ENCODE results near the gene EXOC4. TPM values are rescaled to one million over a fixed set of nuclear protein-coding genes. Genes with fewer than 3 reads are reported as not detected.

EXOC4 gene
- total RNA-seq, 1 experiment from 2014 or later: 75.8 TPM

- Histone ChIP-seq H3K27ac (ENCODE audit: insufficient read length, low read depth, low read length) (no peak overlapping the region), H4K20me1 (ENCODE audit: control insufficient read depth, insufficient read depth, insufficient read length) (no peaks in the 10 kb centered on the region), H3K9ac (ENCODE audit: extremely low read depth, insufficient read length, low read length) (no peak overlapping the region), H4K8ac (replicated peaks; ENCODE audit: insufficient read length, low read depth, low read length) (no peak overlapping the region), H2AK5ac (ENCODE audit: insufficient read length, low read length) (no peak overlapping the region), H2BK15ac (ENCODE audit: low read depth, low read length) (no peak overlapping the region), H3K9me3 (ENCODE audit: control insufficient read depth, low read depth, low read length) (no peaks in the 10 kb centered on the region), H3T11ph (ENCODE audit: low read length) (no peak overlapping the region), H3K4me1 (ENCODE audit: insufficient read depth, low read length) (no peaks in the 10 kb centered on the region), H3K56ac (ENCODE audit: insufficient read length, low read depth, low read length) (no peak overlapping the region), H3K23ac (ENCODE audit: insufficient read length, low read depth, low read length) (no peak overlapping the region), H2BK120ac (ENCODE audit: low read depth, low read length, poor library complexity, severe bottlenecking) (no peak overlapping the region), H4K91ac (ENCODE audit: insufficient read length, low read depth, low read length) (no peak overlapping the region), H2BK5ac (ENCODE audit: insufficient read length, low read length) (no peak overlapping the region), H3K4ac (ENCODE audit: low read depth, low read length) (no peak overlapping the region), H2BK12ac (ENCODE audit: insufficient read length, low read depth, low read length) (no peak overlapping the region), H3K79me2 (ENCODE audit: insufficient read depth, low read length) (no peaks in the 10 kb centered on the region), H3K4me2 (ENCODE audit: insufficient read depth, insufficient read length, low read length) (no peak overlapping the region), H3K23me2 (ENCODE audit: insufficient read length, low read depth, low read length, poor library complexity, severe bottlenecking) (no peaks in the 10 kb centered on the region), H3K27me3 (ENCODE audit: insufficient read depth, low read length) (no peaks in the 10 kb centered on the region), H2AFZ (ENCODE audit: low read length) (no peak overlapping the region), H4K5ac (ENCODE audit: insufficient read length, low read depth, low read length) (no peak overlapping the region), H3K14ac (ENCODE audit: insufficient read depth, low read length) (no peak overlapping the region), H3K79me1 (ENCODE audit: insufficient read depth, low read depth, low read length, poor library complexity, severe bottlenecking) (no peaks in the 10 kb centered on the region), H2BK20ac (ENCODE audit: low read depth, low read length, poor library complexity, severe bottlenecking) (no peak overlapping the region), H3K18ac (ENCODE audit: insufficient read length, low read depth, low read length) (no peak overlapping the region)
- Mint-ChIP-seq H3K27ac (0 out of 7 replicates have a peak overlapping the region, but pooled peaks of 1 of the 3 experiments have one; percentile 33), H3K36me3 (ENCODE audit: insufficient read depth in 1 of 3, low read depth in 3 of 3) (peaks cover 0 to 2% (median 2%) of the 10 kb centered on the region in 3 experiments; a peak in 2 of 7 replicates), H3K9me3 (no peaks in the 10 kb centered on the region), H3K27me3 (ENCODE audit: low read depth) (no peaks in the 10 kb centered on the region), H3K4me3 (no peak overlapping the region), H3K4me1 (no peaks in the 10 kb centered on the region; a peak in 1 of 4 replicates)
- no peak for TF ChIP-seq CTCF (conservative IDR thresholded peaks at IDR 0.05)
- no peak for DNase-seq
- no CpG with 5 or more reads among the region's 2 CpGs for WGBS (ENCODE audit: extremely low coverage, insufficient read length, low lambda C conversion rate)
Measured at GRCh38 chr7:133409421-133409820, 156.5 kb downstream of the EXOC4 start.
